ENCODE data around the gene WNT2.
"Not testable (repeated sequence)": the region's sequence is repeated elsewhere in the genome, so short reads cannot be mapped to it uniquely, and the experiment has no call there.

Gene WNT2

DNA sequence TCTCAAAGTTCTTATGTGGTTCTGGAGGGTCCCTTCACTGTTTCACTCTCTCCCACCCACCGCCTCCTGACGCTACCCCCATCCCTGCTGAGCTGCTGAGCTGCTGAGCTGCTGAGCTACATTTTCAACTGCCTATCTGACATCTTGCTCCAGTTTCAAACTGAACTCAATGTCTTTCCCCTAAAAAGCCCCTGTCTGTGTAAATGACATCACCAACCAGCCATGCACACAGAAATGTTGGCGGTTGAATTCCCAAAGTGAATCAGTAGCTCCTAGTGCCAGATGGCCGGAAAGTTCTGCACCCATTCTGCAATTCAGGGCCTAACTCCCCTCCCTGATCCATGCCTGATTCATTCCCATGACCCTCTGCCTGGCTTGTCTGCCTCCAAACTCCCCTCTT is 71.2 kb downstream of the WNT2 start:
- FAIRE-seq = no peak

DNA sequence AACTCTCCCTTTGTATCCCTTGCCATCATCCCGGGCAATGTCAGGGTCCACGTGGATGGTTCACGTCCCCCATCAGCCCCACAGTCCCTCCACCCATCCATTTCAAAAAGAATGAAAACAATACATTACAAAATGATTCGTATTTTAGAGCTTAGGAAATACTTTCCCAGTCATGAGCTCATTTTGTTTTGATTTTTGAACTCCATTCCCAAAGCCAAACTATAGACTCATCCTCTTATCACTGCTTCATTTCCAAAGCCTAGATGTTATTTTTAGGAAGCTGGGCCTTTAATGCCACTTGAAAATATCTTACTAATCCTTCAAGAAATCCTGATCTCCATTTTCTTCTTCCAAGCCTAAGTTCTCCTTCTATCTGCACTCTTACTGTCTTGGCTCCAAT is 72.1 kb downstream of the WNT2 start:
- FAIRE-seq = no peak

DNA sequence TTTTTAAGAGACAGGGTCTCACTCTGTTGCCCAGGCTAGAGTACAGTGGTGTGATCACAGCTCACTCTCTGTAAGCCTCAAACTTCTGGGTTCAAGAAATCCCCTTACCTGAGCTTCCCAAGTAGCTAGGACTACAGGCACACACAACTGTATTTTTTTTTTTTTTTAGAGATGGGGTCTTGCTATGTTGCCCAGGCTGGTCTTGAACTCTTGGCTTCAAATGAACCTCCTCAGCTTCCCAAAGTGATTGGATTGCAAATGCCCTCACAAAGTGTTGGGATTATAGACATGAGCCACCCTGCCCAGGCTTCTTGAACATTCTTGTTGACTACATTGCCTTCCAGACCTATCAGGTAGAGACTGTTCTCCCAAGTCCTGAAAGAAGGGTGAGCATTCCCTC is 72.6 kb downstream of the WNT2 start:
- no peak for FAIRE-seq

DNA sequence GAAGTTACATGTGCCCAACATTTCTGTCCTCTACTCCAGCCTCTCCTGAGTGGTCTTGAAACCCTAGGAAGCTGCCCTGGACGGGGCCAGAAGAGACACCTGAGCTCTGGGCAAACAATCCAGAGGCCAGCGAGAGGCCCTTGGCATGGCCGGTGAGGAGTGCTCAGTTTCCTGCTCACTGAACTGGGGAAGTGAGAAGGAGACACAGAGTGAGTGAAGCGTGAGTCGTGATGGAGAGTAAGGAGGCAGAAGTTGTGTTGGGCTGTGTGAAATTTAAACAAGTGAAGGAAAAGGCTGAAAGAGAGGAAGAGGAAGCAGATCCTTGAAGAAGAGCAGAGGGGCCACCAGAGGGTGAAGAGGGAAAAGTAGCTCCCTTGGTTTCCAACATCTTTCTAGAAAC is 73.2 kb downstream of the WNT2 start:
- no peak for FAIRE-seq

DNA sequence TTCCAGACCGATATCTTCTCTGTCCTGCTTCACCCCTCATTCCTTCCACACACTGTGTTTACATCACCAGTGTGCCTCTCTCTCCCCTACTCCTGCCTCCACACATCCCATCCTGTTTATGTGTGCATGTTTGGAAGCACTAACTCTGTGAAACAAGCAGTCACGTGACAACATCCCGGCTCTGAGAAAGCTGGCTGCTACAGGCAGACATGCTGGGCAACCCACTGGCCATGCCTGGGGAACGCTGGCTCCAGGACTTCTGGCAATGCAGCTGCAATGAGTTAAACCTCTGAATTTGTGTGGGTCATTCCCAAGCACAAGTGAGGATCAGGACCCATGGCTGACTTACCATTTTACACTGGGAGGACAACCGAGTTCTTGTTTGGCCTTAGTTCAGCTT is 74.0 kb downstream of the WNT2 start:
- FAIRE-seq = no peak

DNA sequence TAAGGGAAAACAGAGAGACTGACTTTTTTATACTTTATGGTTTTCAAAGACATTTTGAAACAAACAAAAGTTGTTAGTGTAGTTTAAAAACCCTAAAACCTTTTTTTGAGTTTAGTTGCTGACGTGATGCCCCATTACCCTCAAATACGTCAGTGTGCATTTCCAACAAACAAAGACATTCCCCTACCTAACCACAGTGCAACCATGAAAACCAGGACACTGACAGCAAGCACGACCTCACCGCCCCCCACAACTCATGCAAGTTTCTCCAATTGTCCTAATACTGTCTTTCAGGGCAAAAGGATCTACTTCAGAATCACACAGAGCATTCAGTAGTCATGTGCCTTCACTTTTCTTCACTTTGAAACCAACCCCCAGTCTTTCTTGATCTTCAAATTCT is 75.0 kb downstream of the WNT2 start:
- FAIRE-seq = no peak

DNA sequence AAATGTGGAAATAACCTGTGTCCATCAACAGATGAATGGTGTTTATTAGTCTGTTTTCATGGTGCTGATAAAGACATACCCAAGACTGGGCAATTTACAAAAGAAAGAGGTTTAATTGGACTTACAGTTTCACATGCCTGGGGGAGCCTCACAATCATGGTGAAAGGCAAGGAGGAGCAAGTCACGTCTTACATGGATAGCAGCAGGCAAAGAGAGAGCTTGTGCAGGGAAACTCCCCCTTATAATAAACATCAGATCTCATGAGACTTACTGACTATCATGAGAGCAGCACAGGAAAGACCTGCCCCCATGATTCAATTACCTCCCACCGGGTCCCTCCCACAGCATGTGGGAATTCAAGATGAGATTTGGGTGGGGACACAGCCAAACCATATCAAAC is 77.2 kb downstream of the WNT2 start:
- not testable (repeated sequence) for FAIRE-seq

DNA sequence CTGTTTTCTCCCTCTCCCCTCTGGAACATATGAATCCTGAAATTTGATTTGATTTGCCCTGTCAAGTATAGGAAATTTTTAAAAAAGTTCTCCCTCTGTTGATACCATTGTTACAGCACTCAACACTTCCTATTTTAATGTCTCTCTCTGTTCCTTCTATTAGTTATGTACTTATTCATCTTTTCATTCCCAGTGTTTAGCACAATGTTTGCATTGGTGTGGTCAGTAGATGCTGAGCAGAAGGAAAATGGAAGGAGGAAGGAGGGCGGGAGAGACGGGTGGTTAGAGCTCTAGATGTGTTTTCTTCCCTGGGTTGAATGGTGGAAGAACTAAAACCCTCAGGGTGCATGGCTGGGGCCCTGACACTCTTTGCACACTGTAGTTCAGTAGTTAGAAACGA is 79.5 kb downstream of the WNT2 start:
- FAIRE-seq = no peak

DNA sequence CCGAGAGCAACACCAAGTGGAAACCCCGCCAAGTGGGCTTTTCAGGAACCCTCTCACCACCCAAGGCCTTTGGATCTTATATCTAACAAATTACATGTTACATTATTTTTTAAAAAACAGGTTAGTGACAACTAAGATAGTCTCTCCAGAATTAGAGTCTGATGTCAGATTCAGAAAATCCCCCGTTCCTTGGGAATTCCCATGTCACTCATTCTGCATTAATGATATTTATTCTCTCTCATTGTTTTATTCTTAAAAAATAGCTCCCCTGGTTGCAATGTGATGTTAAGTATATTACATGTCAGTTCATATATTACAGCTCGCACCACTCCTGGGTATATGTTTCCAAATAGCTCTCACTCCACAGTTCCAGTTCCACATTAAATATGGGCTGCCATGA is 81.8 kb downstream of the WNT2 start:
- no peak for FAIRE-seq

DNA sequence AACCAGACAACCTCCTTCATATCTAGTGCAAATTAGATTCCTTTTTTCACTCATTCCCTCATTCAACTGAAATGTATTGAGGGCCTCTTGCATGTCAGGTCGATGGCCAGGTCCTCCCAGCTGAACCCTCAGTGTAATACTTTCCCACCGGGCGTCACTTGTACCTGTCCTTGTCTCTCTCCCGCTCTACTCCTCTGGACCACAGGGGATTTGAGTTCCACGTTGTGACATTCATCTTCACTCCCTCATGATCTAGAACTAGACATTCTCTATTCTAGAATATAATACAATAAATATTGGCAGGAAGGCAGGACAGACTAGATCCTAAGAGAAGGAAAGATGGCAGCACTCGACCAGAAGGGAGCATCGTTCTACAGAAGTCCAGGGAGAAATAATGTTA is 83.9 kb downstream of the WNT2 start:
- FAIRE-seq = no peak

DNA sequence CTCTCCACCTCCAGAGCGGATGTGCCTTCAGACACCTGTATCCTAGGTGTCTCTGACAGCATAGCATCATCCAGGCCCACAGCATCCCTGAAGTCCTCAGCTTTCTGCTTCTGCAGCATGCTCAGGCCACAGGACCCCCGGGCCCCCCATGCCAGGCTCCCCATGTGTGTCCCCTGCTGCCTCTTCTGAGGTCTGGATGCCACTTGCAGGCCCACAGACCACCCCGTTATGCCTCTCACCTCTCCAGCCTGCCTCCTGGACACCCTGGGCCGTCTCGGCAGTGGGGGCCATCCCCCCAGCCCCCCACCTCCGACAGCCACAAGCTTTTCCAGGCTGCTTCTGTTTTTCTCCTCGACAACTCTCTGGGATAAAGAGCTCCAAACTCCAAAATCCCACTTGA is 84.4 kb downstream of the WNT2 start:
- FAIRE-seq = no peak

DNA sequence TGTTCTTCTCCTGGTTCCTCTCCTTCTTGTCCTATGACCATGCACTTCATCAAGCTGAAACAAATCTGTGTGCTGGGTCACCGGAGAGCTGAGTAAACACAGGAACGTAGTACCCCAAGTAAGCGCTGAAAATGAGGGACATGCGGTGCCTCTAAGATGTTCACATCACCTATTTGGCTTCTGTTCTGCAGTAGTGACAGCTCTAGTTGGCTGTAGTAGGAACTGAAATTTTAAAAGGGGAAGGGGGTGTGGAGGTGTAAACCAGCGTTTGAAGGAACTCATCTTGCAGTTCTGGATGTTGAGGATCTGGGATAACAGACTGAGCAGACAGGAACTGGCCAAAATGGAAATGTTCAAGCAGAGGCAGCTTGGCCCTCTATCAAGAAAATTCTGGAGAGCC is 85.2 kb downstream of the WNT2 start:
- no peak for FAIRE-seq

DNA sequence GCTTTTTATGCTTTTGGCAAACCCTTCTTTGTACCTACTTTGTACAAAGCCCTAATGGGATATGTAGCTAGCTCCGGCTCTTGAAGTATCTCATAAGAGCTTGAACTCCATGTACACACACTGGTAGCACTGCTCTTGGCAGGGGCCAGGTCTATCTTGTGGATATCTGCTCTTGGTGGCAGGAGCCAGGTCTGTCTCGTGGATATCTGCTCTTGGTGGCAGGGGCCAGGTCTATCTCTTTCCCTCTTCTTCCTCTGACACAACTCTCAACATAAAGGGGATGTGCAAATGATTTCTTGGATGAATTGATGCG is 91.9 kb downstream of the WNT2 start:
- no peak for FAIRE-seq

DNA sequence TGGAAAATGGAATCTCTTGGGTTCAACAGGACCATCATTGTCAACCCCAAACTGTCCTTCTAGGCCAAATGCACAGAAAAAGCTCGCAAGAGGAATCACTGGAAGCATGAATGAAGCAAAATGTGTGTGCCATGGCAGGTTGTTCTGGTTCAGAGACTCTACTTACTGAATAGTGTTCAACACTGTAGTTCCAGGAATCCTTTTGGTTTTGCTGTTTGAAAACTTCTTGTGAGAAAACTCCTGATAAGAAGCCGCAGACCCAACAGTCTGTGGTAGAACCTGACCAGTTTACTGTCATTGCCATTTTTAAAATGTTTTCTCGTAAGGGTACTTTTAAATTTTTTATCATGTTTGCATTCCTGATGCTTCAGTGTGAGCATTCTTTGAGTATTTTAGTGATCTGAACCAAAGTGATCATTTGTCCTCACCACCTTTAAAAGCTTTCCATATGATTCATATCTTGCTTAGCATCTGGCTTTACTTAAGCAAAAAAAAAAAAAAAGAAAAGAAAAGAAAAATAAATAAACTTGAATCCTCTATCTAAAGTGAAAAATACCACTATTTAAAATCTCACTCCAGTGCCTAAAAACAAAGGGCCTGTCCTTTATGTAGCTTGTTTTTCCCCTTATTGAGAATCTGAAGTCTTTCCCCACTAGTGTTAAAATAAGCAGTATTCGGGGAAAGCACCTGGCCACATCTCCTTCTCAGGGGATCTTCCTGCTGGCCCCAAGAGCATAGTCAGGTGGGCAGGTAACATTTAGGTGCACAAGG is 92.4 kb downstream of the WNT2 start:
- FAIRE-seq = no peak

DNA sequence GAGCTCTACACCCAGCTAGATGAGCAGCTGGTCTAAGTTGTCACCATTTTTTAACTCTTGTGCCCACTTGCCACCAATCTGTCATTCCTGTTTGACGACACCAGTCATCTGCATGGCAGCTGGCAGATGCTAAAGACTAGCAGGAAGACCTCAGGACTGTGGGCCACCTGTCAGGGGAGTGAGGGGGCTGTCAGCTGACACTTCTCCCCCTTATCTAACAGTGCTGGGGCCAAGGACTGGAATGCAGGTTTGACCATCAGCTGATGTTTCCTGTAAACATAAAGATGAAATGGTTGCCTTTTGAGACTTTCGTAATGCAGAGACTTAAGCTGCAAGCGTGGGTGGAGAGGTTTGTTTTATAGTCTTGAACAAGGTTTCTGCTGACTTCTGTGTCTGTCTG is 93.5 kb downstream of the WNT2 start:
- no peak for FAIRE-seq

DNA sequence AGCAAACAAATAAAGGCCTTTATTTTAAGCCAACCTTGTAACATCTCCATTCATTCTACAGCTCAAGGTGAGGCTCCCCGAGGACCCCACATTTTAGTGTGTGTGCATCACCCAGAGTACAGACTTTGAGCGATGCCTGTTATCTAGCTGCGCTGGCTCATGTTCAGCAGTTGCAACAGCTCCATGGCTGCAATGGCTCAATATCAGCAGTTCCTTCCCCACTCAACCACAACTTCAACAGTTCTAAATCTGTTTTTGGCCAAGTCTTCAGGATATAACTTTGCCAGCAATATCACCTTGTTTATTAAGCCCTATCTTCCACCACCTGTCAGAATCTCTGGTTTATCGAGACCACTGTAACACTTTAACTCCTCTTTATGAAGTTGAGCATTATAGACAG is 95.8 kb downstream of the WNT2 start:
- FAIRE-seq = no peak

DNA sequence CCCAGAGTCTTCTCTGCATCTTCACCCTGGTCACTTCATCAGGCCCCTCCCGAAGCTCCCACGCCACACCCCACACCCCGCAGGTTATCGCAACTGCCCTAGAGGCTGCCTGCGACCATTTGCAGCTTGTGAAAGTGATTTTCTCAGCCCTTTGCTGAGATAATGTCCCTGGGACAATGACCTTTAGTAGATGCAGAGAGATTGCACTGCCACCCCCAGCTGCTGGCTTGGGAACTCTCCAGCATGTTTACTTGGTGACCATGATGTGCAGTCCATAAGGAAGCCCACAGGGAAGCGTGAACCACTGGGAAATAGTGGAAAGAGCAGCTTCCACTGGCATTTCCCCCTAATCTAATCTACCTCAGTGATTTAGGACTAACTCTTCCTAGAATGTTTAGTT is 97.3 kb downstream of the WNT2 start:
- no peak for FAIRE-seq
